GM12892 (cell line): ENCODE measurements around the gene MMS19.

Experiments used
- DNase-seq: peaks from one replicate; pipeline ENCODE4 v3.0.0; 2011; ENCODE audit not compliant: insufficient read length
- FAIRE-seq: peaks from 2 replicates; lab custom pipeline; 2011; peaks lifted over from hg19 to GRCh38; lab: Jason Lieb, UNC
- POLR2A ChIP-seq: IDR thresholded peaks from 2 replicates; pipeline ENCODE4 v1.6.1; 2011; ENCODE audit warnings: low read depth, low read length, control low read depth
- POLR2AphosphoS5 ChIP-seq: IDR thresholded peaks from 2 replicates; pipeline ENCODE4 v1.6.1; 2011; ENCODE audit warnings: low read depth, low read length, control low read depth
- TAF1 ChIP-seq: IDR thresholded peaks from 2 replicates; pipeline ENCODE4 v1.6.1; 2011; ENCODE audit warnings: low read depth, mild to moderate bottlenecking, control low read depth, low read length, borderline replicate concordance

The MMS19 gene

GRCh38 chr10:97450828-97451227, 47.4 kb downstream of the MMS19 start:
- FAIRE-seq (no peak), DNase-seq (no peak)
- TF ChIP-seq POLR2AphosphoS5 (no peak), POLR2A (no peak), TAF1 (no peak)

GRCh38 chr10:97445722-97446639, 52.2 kb downstream of the MMS19 start, which contains the start of the genes EXOSC1 and ZDHHC16:
Gene EXOSC1, minus strand, starts transcription at chr10:97446006. Its CDS starts 21 bp downstream, at chr10:97445985.
Gene ZDHHC16, plus strand, starts transcription at chr10:97446175. Its CDS starts 5,501 bp downstream, at chr10:97451676.
- DNase-seq (peak; percentile 96), FAIRE-seq (peak; percentile 99)
- TF ChIP-seq TAF1 = peak; percentile 68
- TF ChIP-seq POLR2A = peak; percentile 78
- TF ChIP-seq POLR2AphosphoS5 = peak; percentile 85

- FAIRE-seq (no peak), DNase-seq (no peak)
- TF ChIP-seq TAF1 = no peak
- no peak for TF ChIP-seq POLR2A
- no peak for TF ChIP-seq POLR2AphosphoS5
These were observed 52.9 kb downstream of the MMS19 start for GRCh38 chr10:97445357-97445721.

GRCh38 chr10:97444212-97444611, 54.0 kb downstream of the MMS19 start:
- DNase-seq (no peak), FAIRE-seq (no peak)
- no peak for TF ChIP-seq POLR2A
- no peak for TF ChIP-seq POLR2AphosphoS5
- no peak for TF ChIP-seq TAF1

GRCh38 chr10:97442277-97442676, 55.9 kb downstream of the MMS19 start:
- no peak for DNase-seq
- FAIRE-seq = no peak
- TF ChIP-seq POLR2AphosphoS5 (no peak), TAF1 (no peak), POLR2A (no peak)

- no peak for FAIRE-seq
- no peak for DNase-seq
- TF ChIP-seq TAF1 (no peak), POLR2AphosphoS5 (no peak), POLR2A (no peak)
These were observed 63.0 kb downstream of the MMS19 start for GRCh38 chr10:97435211-97435610.

- TF ChIP-seq TAF1 (no peak), POLR2AphosphoS5 (peak; percentile 56), POLR2A (peak; percentile 24; the same call in 1 of the 2 replicates)
- FAIRE-seq (no peak), DNase-seq (no peak)
These were observed 63.7 kb downstream of the MMS19 start for GRCh38 chr10:97434557-97434956.

- FAIRE-seq = no peak
These were observed 64.2 kb downstream of the MMS19 start for GRCh38 chr10:97434055-97434454.

GRCh38 chr10:97428572-97428981, 69.6 kb downstream of the MMS19 start:
- FAIRE-seq (no peak), DNase-seq (no peak)
- TF ChIP-seq TAF1 = no peak
- no peak for TF ChIP-seq POLR2AphosphoS5
- no peak for TF ChIP-seq POLR2A

More at GRCh38 chr10:97434055-97434454, 64.2 kb downstream of the MMS19 start:
- peak; percentile 16; the same call in 1 of the 2 replicates for TF ChIP-seq POLR2AphosphoS5
- no peak for TF ChIP-seq TAF1
- peak; percentile 40; the same call in 1 of the 2 replicates for TF ChIP-seq POLR2A
- no peak for DNase-seq

- FAIRE-seq (no peak), DNase-seq (no peak)
- TF ChIP-seq TAF1 (no peak), POLR2A (no peak), POLR2AphosphoS5 (no peak)
These were observed 70.5 kb downstream of the MMS19 start for GRCh38 chr10:97427571-97428179.

- FAIRE-seq (no peak), DNase-seq (no peak)
- TF ChIP-seq POLR2AphosphoS5 (0 out of 2 replicates have a peak, but pooled peaks have one; percentile 20), TAF1 (no peak), POLR2A (no peak)
These were observed 71.2 kb downstream of the MMS19 start for GRCh38 chr10:97426776-97427570.
